HepG2 (cell line): Measurements from ENCODE around the gene SP8. TPM values are rescaled to one million over a fixed set of nuclear protein-coding genes. Genes with fewer than 3 reads are reported as not detected.
A peak's percentile ranks its signal among the peaks of the same experiment; 100 is the strongest.

Experiments used
- GATA4 ChIP-seq: sonication (generic); IDR thresholded peaks from 2 replicates; pipeline ENCODE4 v1.6.1; 2016; ENCODE audit warnings: antibody characterized with exemption, low read depth, borderline replicate concordance
- GLMP ChIP-seq: sonication (generic); formaldehyde crosslinking; IDR thresholded peaks from 2 replicates; pipeline ENCODE4 v1.9.0; 2021; ENCODE audit warnings: missing genetic modification reagents, mild to moderate bottlenecking, borderline replicate concordance
- MTERF4 ChIP-seq: sonication (generic); formaldehyde crosslinking; IDR thresholded peaks from 2 replicates; pipeline ENCODE4 v1.8.0; 2023; ENCODE audit warnings: mild to moderate bottlenecking, missing genetic modification reagents
- SALL1 ChIP-seq: sonication (generic); formaldehyde crosslinking; IDR thresholded peaks from 2 replicates; pipeline ENCODE4 v1.8.0; 2022; ENCODE audit warnings: mild to moderate bottlenecking, missing genetic modification reagents
- SMC3 ChIP-seq: IDR thresholded peaks from 2 replicates; pipeline ENCODE4 v1.6.1; 2011; ENCODE audit warnings: low read length, improper control_type of control experiment
- SRF ChIP-seq: IDR thresholded peaks from 2 replicates; pipeline ENCODE4 v1.6.1; 2011; ENCODE audit warnings: mild to moderate bottlenecking, low read depth, low read length, moderate library complexity
- TFDP1 ChIP-seq: IDR thresholded peaks from 2 replicates; pipeline ENCODE4 v1.6.1; 2016; ENCODE audit warnings: missing compliant biosample characterization, missing genetic modification reagents, borderline replicate concordance
- ZIK1 ChIP-seq: sonication (generic); formaldehyde crosslinking; IDR thresholded peaks from 2 replicates; pipeline ENCODE4 v1.5.0; 2020; ENCODE audit warnings: mild to moderate bottlenecking, low read depth, missing genetic modification reagents, borderline replicate concordance
- ZNF24 ChIP-seq: fragments of 450-650 bp; IDR thresholded peaks from 2 replicates; pipeline ENCODE4 v1.6.1; 2017; ENCODE audit warnings: antibody characterized with exemption, mild to moderate bottlenecking
- ZNF260 ChIP-seq: sonication (generic); formaldehyde crosslinking; IDR thresholded peaks from 2 replicates; pipeline ENCODE4 v1.4.0; 2020; ENCODE audit warnings: missing genetic modification reagents, low read depth, mild to moderate bottlenecking, borderline replicate concordance
- ZNF3 ChIP-seq: IDR thresholded peaks from 2 replicates; pipeline ENCODE4 v1.7.0; 2017; ENCODE audit warnings: inconsistent platforms
- polyA plus RNA-seq, 8 experiments: library from polyadenylated mRNA; depleted of rRNA in 3 of 8; stranded (reverse) in 7 of 8; unstranded in 1 of 8; fragments of >200 nt; fragmentation: Illumina TruSeq in 4 of 8; extraction: Trizol in 4 of 8; gene quantifications; 2 replicates each; pipeline versions ENCODE4 v1.2.1 to v1.2.3, GENCODE V29; 2011 to 2016; ENCODE audit warnings: low read depth in 4 of 8, missing spikeins in 1 of 8, mixed read lengths in 1 of 8; ENCODE audit not compliant: insufficient read depth in 1 of 8
- total RNA-seq, 5 experiments: library from RNA; depleted of rRNA; stranded (reverse); fragments of >200 nt; fragmentation: Illumina TruSeq; extraction: Trizol; gene quantifications; 2 replicates each; pipeline ENCODE4 v1.2.3, GENCODE V29; 2016; ENCODE audit warnings: low read depth in 1 of 5

The SP8 gene
- total and polyA plus RNA-seq, 2 of the 13 experiments (the other 11 are each of a cell fraction or from before 2014, with no cell fraction given): not detected

- TF ChIP-seq MTERF4 (CRISPR knock-in tag) (no peak), SRF (no peak), GATA4 (no peak), ZNF260 (CRISPR knock-in tag) (no peak), SALL1 (CRISPR knock-in tag) (0 out of 2 replicates have a peak, but pooled peaks have one; percentile 31), ZNF24 (no peak), SMC3 (peak; percentile 7; the same call in 1 of the 2 replicates), TFDP1 (peak; percentile 41; the same call in 1 of the 2 replicates), ZIK1 (peak; percentile 57; the same call in 1 of the 2 replicates), GLMP (CRISPR knock-in tag) (no peak), ZNF3 (no peak)
Observed at GRCh38 chr7:20778063-20778721, 8.5 kb downstream of the SP8 start (continued).
